NCI-H510A (cell line): ENCODE results near the gene FNIP2.
"Not testable (repeated sequence)": the region's sequence is repeated elsewhere in the genome, so short reads cannot be mapped to it uniquely, and the experiment has no call there.

Experiments used
- DNase-seq: peaks from one replicate; lab custom pipeline; 2025; lab: John Stamatoyannopoulos, UW

Gene FNIP2

GRCh38 chr4:158793021-158793420 is 24.2 kb downstream of the FNIP2 start:
- DNase-seq = no peak

GRCh38 chr4:158793430-158793829 is 24.6 kb downstream of the FNIP2 start:
- not testable (repeated sequence) for DNase-seq

- DNase-seq = no peak
Measured at GRCh38 chr4:158796370-158797140, 27.7 kb downstream of the FNIP2 start.

- DNase-seq = no peak
Measured at GRCh38 chr4:158798062-158798461, 29.2 kb downstream of the FNIP2 start.

- no peak for DNase-seq
Measured at GRCh38 chr4:158799013-158799770, 30.4 kb downstream of the FNIP2 start.

- no peak for DNase-seq
Measured at GRCh38 chr4:158799856-158800255, 31.0 kb downstream of the FNIP2 start.

GRCh38 chr4:158801066-158801465 is 32.2 kb downstream of the FNIP2 start:
- no peak for DNase-seq

- no peak for DNase-seq
Measured at GRCh38 chr4:158801677-158802076, 32.9 kb downstream of the FNIP2 start.

- no peak for DNase-seq
Measured at GRCh38 chr4:158802914-158803313, 34.1 kb downstream of the FNIP2 start.

GRCh38 chr4:158805635-158806471 is 37.0 kb downstream of the FNIP2 start:
- DNase-seq = peak; percentile 63

GRCh38 chr4:158807691-158808090 is 38.9 kb downstream of the FNIP2 start:
- DNase-seq = no peak

- no peak for DNase-seq
Measured at GRCh38 chr4:158808399-158808798, 39.6 kb downstream of the FNIP2 start.

GRCh38 chr4:158809208-158809607 is 40.4 kb downstream of the FNIP2 start:
- DNase-seq = not testable (repeated sequence)

GRCh38 chr4:158809611-158810486 is 41.0 kb downstream of the FNIP2 start:
- DNase-seq = no peak

GRCh38 chr4:158810487-158811215 is 41.8 kb downstream of the FNIP2 start:
- DNase-seq = no peak

- DNase-seq = no peak
Measured at GRCh38 chr4:158811216-158811540, 42.4 kb downstream of the FNIP2 start.

- DNase-seq = no peak
Measured at GRCh38 chr4:158811704-158812103, 42.9 kb downstream of the FNIP2 start.

- DNase-seq = no peak
Measured at GRCh38 chr4:158812133-158812532, 43.3 kb downstream of the FNIP2 start.

GRCh38 chr4:158812543-158812942 is 43.7 kb downstream of the FNIP2 start:
- DNase-seq = no peak

- DNase-seq = no peak
Measured at GRCh38 chr4:158813113-158813512, 44.3 kb downstream of the FNIP2 start.

GRCh38 chr4:158814207-158814606 is 45.4 kb downstream of the FNIP2 start:
- no peak for DNase-seq
